GM21619 (cell line): Measurements from ENCODE around the gene UBE2K.
"Not testable (repeated sequence)": the region's sequence is repeated elsewhere in the genome, so short reads cannot be mapped to it uniquely, and the experiment has no call there.

ENCODE experiments used
- ATAC-seq: cut with Tn5 transposase; IDR thresholded peaks from one replicate; pipeline ENCODE4 v1.9.1; 2021; ENCODE audit not compliant: unreplicated experiment

Gene UBE2K

DNA sequence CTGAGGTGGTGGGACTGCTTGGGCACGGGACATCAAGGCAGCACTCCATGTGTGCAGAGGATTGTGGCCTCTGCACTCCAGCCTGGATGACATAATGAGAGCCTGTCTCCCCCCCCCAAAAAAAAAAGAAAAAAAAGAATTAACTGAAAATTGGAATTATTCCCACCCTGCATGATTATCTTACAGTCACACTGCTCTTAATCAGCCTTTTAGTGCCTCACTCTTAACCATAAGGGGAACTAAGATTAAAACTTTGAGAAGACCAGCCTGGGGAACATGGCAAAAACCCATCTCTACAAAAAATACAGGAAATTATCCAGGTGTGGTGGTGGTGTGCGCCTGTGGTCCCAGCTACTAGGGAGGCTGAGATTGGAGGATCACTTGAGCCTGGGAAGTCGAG, 94.6 kb downstream of the UBE2K start:
- ATAC-seq: no peak

DNA sequence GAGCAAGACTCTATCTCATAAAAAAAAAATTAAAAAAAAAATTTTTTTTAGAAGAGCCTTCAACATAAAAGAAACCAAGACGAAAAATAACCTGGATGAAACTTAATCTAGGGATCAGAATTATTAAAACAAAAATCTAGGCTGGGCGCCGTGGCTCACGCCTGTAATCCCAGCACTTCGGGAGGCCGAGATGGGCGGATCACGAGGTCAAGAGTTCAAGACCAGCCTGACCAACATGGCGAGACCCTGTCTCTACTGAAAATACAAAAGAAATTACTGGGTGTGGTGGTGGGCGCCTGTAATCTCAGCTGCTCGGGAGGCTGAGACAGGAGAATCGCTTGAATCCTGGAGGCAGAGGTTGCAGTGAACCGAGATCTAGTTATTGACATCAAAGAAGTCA, 95.0 kb downstream of the UBE2K start:
- ATAC-seq: not testable (repeated sequence)

GRCh38 chr4:39802005-39802404, 104.1 kb downstream of the UBE2K start:
- no peak for ATAC-seq

GRCh38 chr4:39808231-39808749, 110.4 kb downstream of the UBE2K start:
- no peak for ATAC-seq

DNA sequence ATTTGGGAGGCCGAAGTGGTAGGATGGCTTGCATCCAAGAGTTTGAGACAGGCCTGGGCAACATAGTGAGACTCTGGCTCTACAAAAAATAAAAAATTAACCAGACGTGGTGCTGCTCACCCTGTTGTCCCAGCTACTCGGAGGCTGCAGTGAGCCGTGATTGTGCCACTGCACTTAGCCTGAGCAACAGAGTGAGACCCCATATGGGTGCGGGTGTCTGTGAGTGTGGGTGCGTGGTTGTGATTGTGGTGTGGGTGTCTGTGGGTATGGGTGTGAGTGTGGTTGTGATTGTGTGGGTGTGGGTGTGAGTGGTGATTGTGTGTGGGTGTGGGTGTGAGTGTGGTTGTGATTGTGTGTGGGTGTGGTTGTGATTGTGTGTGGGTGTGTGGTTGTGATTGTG, 114.6 kb downstream of the UBE2K start:
- ATAC-seq: no peak

DNA sequence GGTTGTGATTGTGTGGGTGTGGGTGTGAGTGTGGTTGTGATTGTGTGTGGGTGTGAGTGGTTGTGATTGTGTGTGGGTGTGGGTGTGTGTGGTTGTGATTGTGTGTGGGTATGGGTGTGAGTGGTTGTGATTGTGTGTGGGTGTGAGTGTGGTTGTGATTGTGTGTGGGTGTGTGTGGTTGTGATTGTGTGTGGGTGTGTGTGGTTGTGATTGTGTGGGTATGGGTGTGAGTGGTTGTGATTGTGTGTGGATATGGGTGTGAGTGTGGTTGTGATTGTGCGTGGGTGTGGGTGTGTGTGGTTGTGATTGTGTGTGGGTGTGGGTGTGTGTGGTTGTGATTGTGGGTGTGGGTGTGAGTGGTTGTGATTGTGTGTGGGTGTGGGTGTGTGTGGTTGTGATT, 115.1 kb downstream of the UBE2K start:
- ATAC-seq: not testable (repeated sequence)

GRCh38 chr4:39813761-39814160, 115.8 kb downstream of the UBE2K start:
- ATAC-seq: not testable (repeated sequence)

DNA sequence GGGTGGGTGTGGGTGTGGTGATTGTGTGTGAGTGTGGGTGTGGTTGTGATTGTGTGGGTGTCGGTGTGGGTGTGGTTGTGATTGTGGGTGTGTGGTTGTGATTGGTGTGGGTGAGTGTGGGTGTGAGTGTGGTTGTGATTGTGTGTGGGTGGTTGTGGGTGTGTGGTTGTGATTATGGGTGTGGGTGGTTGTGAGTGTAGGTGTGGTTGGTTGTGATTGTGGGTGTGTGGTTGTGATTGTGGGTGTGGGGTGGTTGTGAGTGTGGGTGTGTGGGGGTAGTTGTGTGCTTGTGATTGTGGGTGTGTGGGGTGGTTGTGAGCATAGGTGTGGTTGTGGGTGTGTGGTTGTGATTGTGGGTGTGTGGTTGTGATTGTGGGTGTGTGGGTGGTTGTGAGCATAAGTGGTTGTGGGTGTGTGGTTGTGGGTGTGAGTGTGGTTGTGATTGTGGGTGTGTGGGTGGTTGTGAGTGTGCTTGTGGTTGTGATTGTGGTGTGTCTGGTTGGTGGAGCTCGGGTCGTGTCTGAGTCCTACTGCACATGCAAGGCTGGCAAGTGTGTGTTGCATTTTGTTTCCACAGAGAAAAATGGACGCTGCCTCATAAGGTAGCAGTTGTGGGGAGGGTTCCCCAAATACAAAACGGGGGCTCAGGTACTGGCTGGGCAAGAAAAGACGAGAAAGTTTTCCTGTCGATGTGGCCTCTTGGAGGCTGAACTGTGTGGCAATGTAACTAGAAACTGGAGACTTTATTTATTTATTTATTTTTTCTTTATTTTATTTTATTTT, 116.7 kb downstream of the UBE2K start:
- ATAC-seq: no peak

DNA sequence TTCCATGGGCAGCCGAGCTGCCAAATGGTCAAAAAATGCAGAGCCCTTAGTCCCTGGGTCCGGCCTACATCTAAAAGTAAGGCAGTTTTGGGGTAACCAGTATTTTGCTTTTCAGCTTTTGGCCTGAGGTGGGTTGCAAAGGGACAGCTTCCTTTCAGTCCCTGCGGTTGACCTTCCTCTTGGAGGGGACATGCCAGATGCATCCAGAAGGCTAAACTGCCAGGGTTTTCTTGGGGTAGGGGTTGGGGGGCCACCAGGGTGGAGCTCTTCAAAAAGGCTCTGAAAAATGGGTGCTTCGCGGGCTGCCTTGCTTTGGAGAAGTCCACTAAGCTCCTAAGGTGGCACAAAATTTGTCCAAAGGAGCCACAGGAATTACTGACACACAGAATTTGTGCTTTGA, 120.7 kb downstream of the UBE2K start:
- no peak for ATAC-seq

- no peak for ATAC-seq
These were observed 122.2 kb downstream of the UBE2K start for GRCh38 chr4:39820186-39820585.

DNA sequence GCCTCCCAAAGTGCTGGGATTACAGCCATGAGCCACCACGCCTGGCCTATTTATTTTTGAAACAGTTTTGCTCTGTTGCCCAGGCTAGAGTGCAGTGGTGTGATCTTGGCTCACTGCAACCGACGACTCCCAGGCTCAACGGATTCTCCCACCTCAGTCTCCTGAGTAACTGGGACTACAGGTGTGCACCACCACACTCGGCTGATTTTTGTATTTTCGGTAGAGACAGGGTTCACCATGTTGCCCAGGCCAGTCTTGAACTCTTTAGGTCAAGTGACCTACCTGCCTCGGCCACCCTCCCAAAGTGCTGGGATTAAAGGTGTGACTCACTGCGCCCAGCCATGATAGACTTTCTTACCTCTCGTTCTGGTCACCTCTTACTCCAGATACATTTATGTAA, 124.0 kb downstream of the UBE2K start:
- no peak for ATAC-seq

DNA sequence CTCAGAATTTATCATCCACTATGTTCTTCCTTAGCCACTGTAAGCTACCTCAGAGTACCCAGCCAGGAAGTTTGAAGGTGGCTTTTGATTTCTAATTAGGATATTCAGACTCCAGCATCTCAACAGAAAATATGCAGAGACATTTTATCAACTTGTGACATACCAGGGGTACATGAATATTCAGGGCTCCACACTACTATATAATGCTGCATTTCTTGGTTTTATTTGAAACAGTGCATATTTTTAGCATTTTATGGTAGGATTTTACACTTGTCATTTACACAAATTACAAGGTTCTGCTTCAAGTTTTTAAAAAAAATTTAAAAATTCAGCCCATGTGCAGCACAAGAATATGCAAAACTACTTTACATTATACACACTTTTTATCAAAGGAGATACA, 124.7 kb downstream of the UBE2K start:
- no peak for ATAC-seq

DNA sequence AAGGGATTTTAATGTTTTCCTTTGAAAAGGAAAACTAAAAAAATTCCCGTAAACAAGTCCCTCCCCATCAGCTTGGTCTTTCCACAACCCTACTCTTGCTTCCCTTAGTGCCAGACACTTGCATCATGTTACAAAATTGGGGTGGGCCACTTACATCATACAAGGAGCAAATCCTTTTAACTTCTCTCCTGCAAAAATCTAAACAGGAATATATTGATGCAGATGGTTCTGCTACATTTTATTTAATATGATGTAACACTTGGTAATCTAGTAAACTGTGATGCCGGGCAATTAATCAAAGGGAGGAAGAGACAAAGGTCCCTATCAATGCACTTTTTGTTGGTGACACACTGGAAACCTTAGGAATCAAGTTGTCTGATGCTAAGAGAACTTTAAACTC, 125.3 kb downstream of the UBE2K start:
- ATAC-seq: no peak

DNA sequence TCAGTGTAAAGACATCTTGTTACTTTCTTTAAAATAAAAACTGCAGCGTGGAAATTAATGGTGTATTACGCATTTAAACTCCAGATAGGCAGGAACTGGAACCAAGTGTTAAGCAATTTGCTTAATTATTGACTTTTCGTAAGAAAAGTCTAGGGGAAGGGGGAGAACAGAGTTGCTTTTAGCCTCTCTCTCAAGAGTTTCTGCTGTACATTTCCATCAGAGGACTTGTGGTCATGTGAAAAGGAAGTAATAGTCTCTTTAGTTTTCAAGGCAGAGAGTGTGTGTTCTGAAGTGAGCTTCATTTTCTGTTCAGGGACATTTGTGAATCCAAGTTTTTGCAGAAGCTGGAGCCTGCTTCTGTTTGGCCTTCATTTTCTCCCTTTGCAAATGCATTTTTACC, 127.2 kb downstream of the UBE2K start:
- ATAC-seq: no peak

GRCh38 chr4:39825741-39826231, 127.8 kb downstream of the UBE2K start:
- ATAC-seq: no peak
